Right hindlimb (tissue), 1 donor: ENCODE results near the gene ELOVL7.
A peak's percentile ranks its signal among the peaks of the same experiment; 100 is the strongest.
"Not testable (repeated sequence)": the region's sequence is repeated elsewhere in the genome, so short reads cannot be mapped to it uniquely, and the experiment has no call there.

Source experiments
- DNase-seq: peaks from one replicate; pipeline ENCODE4 v3.0.0-alpha.2; 2018

ELOVL7 gene

GRCh38 chr5:60843936-60844905 lies at the start of gene ELOVL7:
Gene ELOVL7, minus strand, starts transcription at chr5:60844269. Its CDS starts 56,872 bp downstream, at chr5:60787397.
- peak; percentile 63 for DNase-seq

- DNase-seq = no peak
Observed at GRCh38 chr5:60893521-60893920, 49.5 kb upstream of the ELOVL7 start.

- DNase-seq = no peak
Observed at GRCh38 chr5:60891667-60892066, 47.6 kb upstream of the ELOVL7 start.

GRCh38 chr5:60888359-60889061 lies 44.4 kb upstream of the ELOVL7 start:
- DNase-seq = no peak

- no peak for DNase-seq
Observed at GRCh38 chr5:60887746-60888145, 43.7 kb upstream of the ELOVL7 start.

- DNase-seq = no peak
Observed at GRCh38 chr5:60887096-60887495, 43.0 kb upstream of the ELOVL7 start.

GRCh38 chr5:60886158-60886557 lies 42.1 kb upstream of the ELOVL7 start:
- no peak for DNase-seq

GRCh38 chr5:60883229-60883628 lies 39.2 kb upstream of the ELOVL7 start:
- DNase-seq = no peak

GRCh38 chr5:60872892-60873291 lies 28.8 kb upstream of the ELOVL7 start:
- no peak for DNase-seq

- DNase-seq = no peak
Observed at GRCh38 chr5:60870857-60871256, 26.8 kb upstream of the ELOVL7 start.

GRCh38 chr5:60860572-60860971 lies 16.5 kb upstream of the ELOVL7 start:
- DNase-seq = not testable (repeated sequence)

- DNase-seq = no peak
Observed at GRCh38 chr5:60856066-60856465, 12.0 kb upstream of the ELOVL7 start.

- no peak for DNase-seq
Observed at GRCh38 chr5:60852940-60853339, 8.9 kb upstream of the ELOVL7 start.

GRCh38 chr5:60852317-60852716 lies 8.2 kb upstream of the ELOVL7 start:
- no peak for DNase-seq

GRCh38 chr5:60851626-60852025 lies 7.6 kb upstream of the ELOVL7 start:
- no peak for DNase-seq

GRCh38 chr5:60846298-60846697 lies 2.2 kb upstream of the ELOVL7 start:
- DNase-seq = no peak

GRCh38 chr5:60843386-60843935 lies 608 bp downstream of the ELOVL7 start:
- DNase-seq = peak; percentile 21

- no peak for DNase-seq
Observed at GRCh38 chr5:60842871-60843385, 1.1 kb downstream of the ELOVL7 start.

GRCh38 chr5:60841361-60841760 lies 2.7 kb downstream of the ELOVL7 start:
- DNase-seq = no peak

GRCh38 chr5:60836131-60836530 lies 7.9 kb downstream of the ELOVL7 start:
- no peak for DNase-seq

GRCh38 chr5:60835554-60835953 lies 8.5 kb downstream of the ELOVL7 start:
- DNase-seq = no peak

- DNase-seq = no peak
Observed at GRCh38 chr5:60833520-60833919, 10.5 kb downstream of the ELOVL7 start.

GRCh38 chr5:60830581-60831127 lies 13.4 kb downstream of the ELOVL7 start:
- no peak for DNase-seq
